ENCODE results near the gene DNAJC19.

GRCh38 chr3:180961552-180961951, 28.0 kb downstream of the DNAJC19 start:
- TF ChIP-seq, protein P1, sequence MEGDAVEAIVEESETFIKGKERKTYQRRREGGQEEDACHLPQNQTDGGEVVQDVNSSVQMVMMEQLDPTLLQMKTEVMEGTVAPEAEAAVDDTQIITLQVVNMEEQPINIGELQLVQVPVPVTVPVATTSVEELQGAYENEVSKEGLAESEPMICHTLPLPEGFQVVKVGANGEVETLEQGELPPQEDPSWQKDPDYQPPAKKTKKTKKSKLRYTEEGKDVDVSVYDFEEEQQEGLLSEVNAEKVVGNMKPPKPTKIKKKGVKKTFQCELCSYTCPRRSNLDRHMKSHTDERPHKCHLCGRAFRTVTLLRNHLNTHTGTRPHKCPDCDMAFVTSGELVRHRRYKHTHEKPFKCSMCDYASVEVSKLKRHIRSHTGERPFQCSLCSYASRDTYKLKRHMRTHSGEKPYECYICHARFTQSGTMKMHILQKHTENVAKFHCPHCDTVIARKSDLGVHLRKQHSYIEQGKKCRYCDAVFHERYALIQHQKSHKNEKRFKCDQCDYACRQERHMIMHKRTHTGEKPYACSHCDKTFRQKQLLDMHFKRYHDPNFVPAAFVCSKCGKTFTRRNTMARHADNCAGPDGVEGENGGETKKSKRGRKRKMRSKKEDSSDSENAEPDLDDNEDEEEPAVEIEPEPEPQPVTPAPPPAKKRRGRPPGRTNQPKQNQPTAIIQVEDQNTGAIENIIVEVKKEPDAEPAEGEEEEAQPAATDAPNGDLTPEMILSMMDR (conservative IDR thresholded peaks at IDR 0.05; ENCODE audit: low read length): no peak
- TF ChIP-seq EZH2phosphoT487 (IDR thresholded peaks at IDR 0.05; ENCODE audit: borderline replicate concordance, low read depth, low read length): no peak

Measured in OCI-LY7 (cell line).